Uterus (tissue), 4 donors: Measurements from ENCODE around the gene PHF3. TPM values are rescaled to one million over a fixed set of nuclear protein-coding genes. Genes with fewer than 3 reads are reported as not detected.

Source experiments
- DNase-seq, 2 donors: peaks; one replicate each; pipeline ENCODE4 v3.0.0-alpha.2; 2019 to 2020
- H3K27ac ChIP-seq, 2 donors: fragments of 200-600 bp; sonication (generic); 1 replicate in 1 of 2; 2 replicates in 1 of 2; pipeline ENCODE4 v1.5.1; 2016 to 2018
- H3K27me3 ChIP-seq, 2 donors: fragments of 200-600 bp; sonication (generic); one replicate each; pipeline ENCODE4 v1.5.1; 2018 to 2019; ENCODE audit warnings: control low read depth in 1 of 2
- H3K36me3 ChIP-seq, 2 donors: fragments of 200-600 bp; sonication (generic); one replicate each; pipeline ENCODE4 v1.5.1; 2019; ENCODE audit warnings: control low read depth in 1 of 2
- H3K4me1 ChIP-seq, 2 donors: fragments of 200-600 bp; sonication (generic); one replicate each; pipeline ENCODE4 v1.5.1; 2018 to 2019; ENCODE audit warnings: control low read depth in 1 of 2
- H3K4me3 ChIP-seq, 2 donors: fragments of 200-600 bp; sonication (generic); 1 replicate in 1 of 2; 2 replicates in 1 of 2; pipeline ENCODE4 v1.5.1; 2018 to 2019; ENCODE audit warnings: mild to moderate bottlenecking in 1 of 2
- H3K9me3 ChIP-seq, 2 donors: fragments of 200-600 bp; sonication (generic); one replicate each; pipeline ENCODE4 v1.5.1; 2019; ENCODE audit warnings: control low read depth in 1 of 2
- CTCF ChIP-seq, 4 experiments: fragments of 200-600 bp in 2 of 4; fragments of 450-650 bp in 2 of 4; sonication (generic) in 2 of 4; IDR thresholded peaks; one replicate each; pipeline ENCODE4 v1.5.1; 2016 to 2019; ENCODE audit warnings: antibody characterized with exemption in 4 of 4, mild to moderate bottlenecking in 2 of 4, moderate library complexity in 1 of 4
- POLR2A ChIP-seq, 2 donors: fragments of 450-650 bp; IDR thresholded peaks; one replicate each; pipeline ENCODE4 v1.6.1; 2016; ENCODE audit warnings: antibody characterized with exemption in 2 of 2, mild to moderate bottlenecking in 1 of 2, moderate library complexity in 1 of 2
- intact Hi-C: fragments of 100-400 bp; cut with DNase I; formaldehyde crosslinking; loops from one replicate; pipeline ENCODE4 v1.15.1; 2023; ENCODE audit warnings: low total_unique reads
- total RNA-seq, 4 donors: library from RNA; depleted of rRNA in 3 of 4; stranded (reverse); fragments of >200 nt in 3 of 4; gene quantifications; one replicate each; pipeline versions ENCODE4 v1.1.0 to v1.2.4, GENCODE V29; 2014 to 2023
- donor health status: DM: yes; HTN: yes; CAD: no.

Gene PHF3
- total RNA-seq, 4 donors from 2014 or later, result 65.8 to 144 (median 117) TPM

GRCh38 chr6:63671098-63671754, 35.6 kb downstream of the PHF3 start:
- intact Hi-C loops, result no loop called here
- peaks cover 0 to 7% of the 10 kb centered on the region in 2 donors for H3K4me1 ChIP-seq
- H3K4me3 ChIP-seq, result no peak overlapping the region
- TF ChIP-seq CTCF (IDR thresholded peaks at IDR 0.05) (no peak), POLR2A (IDR thresholded peaks at IDR 0.05) (no peak)
- H3K27ac ChIP-seq, result no peak overlapping the region
- H3K36me3 ChIP-seq, result no peaks in the 10 kb centered on the region
- H3K9me3 ChIP-seq, result no peaks in the 10 kb centered on the region
- no peaks in the 10 kb centered on the region for H3K27me3 ChIP-seq
- DNase-seq, result no peak

- peaks cover 0 to 7% of the 10 kb centered on the region in 2 donors for H3K4me1 ChIP-seq
- no peaks in the 10 kb centered on the region for H3K27me3 ChIP-seq
- TF ChIP-seq CTCF (IDR thresholded peaks at IDR 0.05) (no peak), POLR2A (IDR thresholded peaks at IDR 0.05) (no peak)
- no peak overlapping the region for H3K4me3 ChIP-seq
- H3K36me3 ChIP-seq, result no peaks in the 10 kb centered on the region
- intact Hi-C loops, result no loop called here
- H3K27ac ChIP-seq, result no peak overlapping the region
- no peak for DNase-seq
- no peaks in the 10 kb centered on the region for H3K9me3 ChIP-seq
These were observed 37.1 kb downstream of the PHF3 start for GRCh38 chr6:63672582-63673129.

- no peak overlapping the region for H3K4me3 ChIP-seq
- DNase-seq, result no peak
- intact Hi-C loops, result no loop called here
- no peak for TF ChIP-seq CTCF (IDR thresholded peaks at IDR 0.05)
- no peak for TF ChIP-seq POLR2A (IDR thresholded peaks at IDR 0.05)
- no peaks in the 10 kb centered on the region for H3K36me3 ChIP-seq
- no peaks in the 10 kb centered on the region for H3K27me3 ChIP-seq
- peaks cover 0 to 7% of the 10 kb centered on the region in 2 donors for H3K4me1 ChIP-seq
- H3K9me3 ChIP-seq, result no peaks in the 10 kb centered on the region
- no peak overlapping the region for H3K27ac ChIP-seq
These were observed 38.1 kb downstream of the PHF3 start for GRCh38 chr6:63673692-63674091.

GRCh38 chr6:63674635-63675034, 39.0 kb downstream of the PHF3 start:
- TF ChIP-seq CTCF (IDR thresholded peaks at IDR 0.05), result no peak
- no peak for TF ChIP-seq POLR2A (IDR thresholded peaks at IDR 0.05)
- intact Hi-C loops, result no loop called here
- no peaks in the 10 kb centered on the region for H3K27me3 ChIP-seq

GRCh38 chr6:63675138-63675537, 39.5 kb downstream of the PHF3 start:
- intact Hi-C loops, result no loop called here
- DNase-seq, result no peak
- no peaks in the 10 kb centered on the region for H3K27me3 ChIP-seq
- no peaks in the 10 kb centered on the region for H3K9me3 ChIP-seq
- TF ChIP-seq CTCF (IDR thresholded peaks at IDR 0.05), result no peak
- no peak for TF ChIP-seq POLR2A (IDR thresholded peaks at IDR 0.05)
- no peak overlapping the region for H3K4me3 ChIP-seq
- no peak overlapping the region for H3K27ac ChIP-seq
- peaks cover 0 to 7% of the 10 kb centered on the region in 2 donors for H3K4me1 ChIP-seq
- no peaks in the 10 kb centered on the region for H3K36me3 ChIP-seq

More at GRCh38 chr6:63674635-63675034, 39.0 kb downstream of the PHF3 start:
- peaks cover 0 to 7% of the 10 kb centered on the region in 2 donors for H3K4me1 ChIP-seq
- H3K36me3 ChIP-seq, result no peaks in the 10 kb centered on the region
- H3K9me3 ChIP-seq, result no peaks in the 10 kb centered on the region
- no peak overlapping the region for H3K27ac ChIP-seq
- no peak overlapping the region for H3K4me3 ChIP-seq
- DNase-seq, result no peak
